Fibroblast of skin of abdomen (primary cell): ENCODE data around the gene DHRS3.

ENCODE experiments used
- DNase-seq: peaks from one replicate; pipeline ENCODE4 v3.0.0-alpha.2; 2013

The DHRS3 gene

DNA sequence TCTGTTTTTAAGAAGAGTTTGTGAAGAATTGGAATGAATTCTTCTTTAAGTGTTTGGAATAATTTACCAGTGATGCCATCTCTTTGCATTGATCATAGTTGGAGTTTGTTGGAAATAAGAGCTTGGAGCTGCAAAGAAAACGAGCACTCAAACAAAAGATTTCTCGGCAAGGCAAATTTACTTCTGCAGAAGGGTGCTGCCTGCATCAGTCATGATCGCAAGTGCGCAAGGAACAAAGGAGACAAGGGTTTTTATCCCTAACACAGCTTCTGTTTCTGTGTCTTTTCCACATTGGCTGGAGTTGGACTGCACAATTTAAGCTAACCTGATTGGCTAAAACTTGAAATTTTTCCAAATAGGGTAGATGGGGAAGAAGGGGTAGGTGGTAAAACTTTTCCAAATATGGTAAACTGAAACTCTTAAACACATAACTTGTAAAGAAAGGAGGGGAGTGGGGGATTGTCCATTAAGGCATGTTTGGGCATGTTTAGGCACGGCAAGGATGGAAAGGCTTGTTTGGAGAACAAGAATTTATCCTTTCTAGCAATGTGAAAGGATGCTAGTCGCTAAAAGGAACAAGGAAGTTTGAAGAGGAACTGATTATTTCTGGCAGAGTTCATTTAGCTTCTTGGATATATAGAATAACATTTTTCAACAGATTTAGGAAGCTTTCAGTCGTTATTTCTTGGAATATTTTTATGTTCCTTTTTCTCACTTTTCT lies 22.4 kb upstream of the DHRS3 start:
- DNase-seq: no peak

DNA sequence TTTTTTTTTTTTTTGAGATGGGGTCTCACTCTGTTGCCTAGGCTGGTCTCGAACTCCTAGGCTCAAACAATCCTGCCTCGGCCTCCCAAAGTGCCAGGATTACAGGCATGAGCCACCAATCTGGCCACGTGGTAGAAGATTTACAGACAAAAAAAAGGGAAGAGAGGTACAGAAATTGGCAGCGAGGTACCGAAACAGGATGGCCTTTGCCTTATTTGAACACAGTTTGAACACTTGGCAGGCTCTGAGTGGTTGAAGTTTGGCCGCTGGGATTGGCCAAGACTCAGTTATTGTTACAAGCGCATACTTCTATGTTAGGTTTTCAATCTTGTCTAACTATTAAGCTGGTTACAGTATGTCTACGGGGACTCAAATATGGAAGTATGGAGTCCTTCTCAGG lies 19.7 kb upstream of the DHRS3 start:
- DNase-seq: no peak

DNA sequence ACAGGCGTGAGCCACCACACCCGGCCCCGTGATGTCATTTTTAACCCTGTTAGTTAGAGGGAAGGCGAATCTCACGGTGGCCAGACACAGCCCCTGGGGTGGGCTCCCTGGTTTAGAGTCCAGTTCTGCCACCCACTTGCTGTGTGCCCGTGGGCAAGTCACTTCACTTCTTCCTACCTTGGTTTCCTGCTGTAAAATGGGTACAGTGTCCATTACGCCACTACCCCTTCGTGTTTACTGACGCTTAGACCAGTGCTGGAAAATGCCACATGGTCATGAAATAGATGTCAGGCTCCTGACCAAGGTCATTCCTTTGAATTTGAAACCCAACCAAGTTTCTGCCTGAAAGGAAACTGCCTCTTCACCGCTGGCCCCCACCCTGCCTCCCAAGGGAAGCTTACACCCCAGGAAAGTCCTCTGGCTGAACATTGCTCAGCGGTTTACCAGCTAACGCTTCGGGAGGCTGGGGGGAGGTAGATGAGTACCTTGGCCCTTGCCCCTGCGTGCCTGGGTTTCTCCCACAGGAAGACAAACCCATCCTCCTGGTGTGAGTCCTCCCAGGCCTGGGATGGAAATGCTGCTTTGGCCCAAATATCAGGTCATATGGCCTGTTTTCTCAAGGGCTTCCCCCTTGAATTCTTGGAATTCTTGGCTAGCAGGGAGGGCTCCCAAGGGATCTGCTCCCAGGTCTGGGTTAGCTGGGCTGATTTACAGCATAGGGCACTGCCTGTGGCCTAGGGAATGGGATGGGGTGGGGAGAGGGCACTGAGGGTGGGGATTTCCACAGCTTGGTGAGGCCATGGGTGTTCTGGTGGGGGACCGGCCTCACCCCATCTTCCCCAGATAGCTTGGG lies 18.3 kb upstream of the DHRS3 start:
- peak; percentile 90 for DNase-seq

DNA sequence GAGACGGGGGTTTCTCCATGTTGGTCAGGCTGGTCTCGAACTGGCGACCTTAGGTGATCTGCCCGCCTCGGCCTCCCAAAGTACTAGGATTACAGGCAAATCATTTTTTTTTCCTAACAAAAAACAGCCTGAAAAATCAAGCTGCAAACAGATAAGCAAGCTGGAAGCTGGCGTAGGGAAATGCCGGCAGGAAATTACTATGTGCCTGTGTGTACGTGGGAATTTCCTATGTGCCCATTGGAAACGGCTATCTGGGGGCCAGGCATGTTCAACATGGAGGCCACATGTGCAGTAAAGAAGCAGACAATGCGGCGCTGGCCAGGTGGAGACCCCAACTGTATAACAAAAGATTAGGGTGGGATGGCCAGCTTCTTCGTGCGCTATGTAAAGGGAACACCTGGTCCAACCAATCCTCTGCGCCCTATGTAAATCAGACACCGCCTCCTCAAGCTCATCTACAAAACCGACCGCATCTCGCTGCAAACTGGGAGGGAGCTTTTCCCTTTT lies 16.7 kb upstream of the DHRS3 start:
- DNase-seq: no peak

DNA sequence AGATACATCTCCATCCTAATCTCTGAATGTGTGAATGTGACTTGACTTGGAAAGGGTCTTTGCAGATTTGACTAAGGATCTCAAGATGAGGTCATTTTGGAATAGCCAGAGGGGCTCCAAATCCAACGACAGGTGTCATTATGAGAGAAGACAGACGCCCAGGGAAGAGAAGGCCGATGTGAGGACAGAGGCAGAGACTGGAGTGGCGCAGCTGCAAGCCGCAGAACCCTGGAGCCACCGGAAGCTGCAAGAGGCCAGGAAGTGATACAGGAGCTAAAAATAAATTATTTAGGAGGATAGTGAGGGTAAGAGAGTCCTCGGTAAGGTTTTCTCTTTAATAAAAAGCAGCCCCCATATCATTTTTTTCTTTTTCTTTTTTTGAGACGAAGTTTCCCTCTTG lies 16.1 kb upstream of the DHRS3 start:
- no peak for DNase-seq

DNA sequence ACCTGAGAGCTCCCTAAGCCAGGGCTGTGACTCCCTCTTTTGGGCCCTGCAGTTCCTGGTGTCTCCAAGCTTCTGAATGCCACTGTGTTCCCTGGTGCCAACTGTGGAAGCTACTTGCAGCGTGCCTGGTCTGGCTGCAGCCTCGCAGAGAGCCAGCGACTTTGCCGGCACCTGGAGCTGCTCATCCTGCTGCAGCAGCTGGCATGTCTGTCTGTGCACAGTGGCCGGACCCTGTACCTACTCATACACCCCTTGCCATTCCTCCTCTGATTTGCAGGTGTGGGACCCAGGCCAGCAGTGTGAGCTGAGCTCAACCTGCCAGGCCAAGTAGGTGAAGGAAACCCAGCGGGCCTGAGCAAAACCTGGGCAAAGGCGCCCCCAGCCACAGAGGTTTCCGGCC lies 13.6 kb upstream of the DHRS3 start:
- no peak for DNase-seq

DNA sequence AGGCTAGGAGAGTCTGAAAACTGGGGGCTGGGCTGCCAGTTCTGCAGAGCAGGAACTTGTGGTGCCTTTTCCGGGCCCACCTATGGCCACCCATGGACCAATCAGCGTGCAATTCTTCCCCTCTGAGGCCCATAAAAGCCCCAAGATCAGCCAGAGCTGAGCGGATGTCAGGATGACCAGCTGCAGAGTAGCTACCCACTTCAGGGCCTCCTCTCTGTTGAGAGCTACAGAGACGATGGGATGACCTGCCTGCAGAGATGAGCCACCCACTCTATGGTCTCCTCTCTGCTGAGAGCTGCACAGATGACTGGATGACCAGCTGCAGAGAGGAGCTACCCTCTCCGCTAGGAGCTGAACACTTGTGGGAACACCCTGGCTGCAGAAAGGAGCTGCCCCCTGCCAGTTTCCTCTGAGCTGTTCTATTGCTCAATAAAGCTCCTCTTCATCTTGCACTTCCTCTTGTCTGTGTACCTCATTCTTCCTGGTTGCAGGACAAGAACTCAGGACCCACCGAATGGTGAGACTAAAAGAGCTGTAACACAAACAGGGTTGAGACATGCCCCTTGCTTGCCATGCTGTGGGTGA lies 13.0 kb upstream of the DHRS3 start:
- DNase-seq: no peak

DNA sequence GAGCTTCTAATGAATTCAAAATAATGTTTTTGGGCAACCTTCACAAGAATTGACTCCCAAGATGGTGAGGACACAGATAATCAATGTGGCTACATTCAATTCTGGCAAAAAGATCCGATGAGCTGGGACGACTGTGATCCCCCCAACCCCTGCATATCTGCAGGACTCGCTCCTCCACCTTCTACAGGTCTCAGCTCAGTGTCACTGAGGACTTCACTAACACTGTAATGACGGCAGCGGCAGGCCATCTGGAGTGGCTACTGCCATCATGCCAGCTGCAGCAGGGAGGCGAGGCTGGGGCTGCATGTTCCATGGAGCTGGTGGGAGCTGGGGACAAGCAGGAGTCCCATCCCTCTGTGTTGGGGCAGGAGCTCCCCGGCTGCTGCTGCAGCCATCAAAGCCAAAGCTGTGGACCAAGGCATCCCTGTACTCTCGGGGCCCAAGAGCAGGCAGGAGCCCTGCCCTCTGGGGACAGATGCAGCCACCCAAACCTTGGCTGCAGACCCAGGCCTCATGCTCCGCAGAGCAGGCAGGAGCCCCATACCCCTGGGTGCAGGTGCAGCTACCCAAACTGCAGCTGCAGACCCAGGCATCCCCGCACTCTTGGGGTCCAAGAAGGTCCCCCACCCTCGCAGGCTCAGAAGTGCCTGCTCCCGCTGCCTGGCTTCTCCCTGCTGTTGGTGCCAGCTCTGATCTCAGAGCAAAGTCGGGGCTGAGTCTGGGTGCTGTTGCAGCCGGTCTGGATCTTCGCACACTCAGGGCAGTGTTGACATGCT lies 12.2 kb upstream of the DHRS3 start:
- no peak for DNase-seq

DNA sequence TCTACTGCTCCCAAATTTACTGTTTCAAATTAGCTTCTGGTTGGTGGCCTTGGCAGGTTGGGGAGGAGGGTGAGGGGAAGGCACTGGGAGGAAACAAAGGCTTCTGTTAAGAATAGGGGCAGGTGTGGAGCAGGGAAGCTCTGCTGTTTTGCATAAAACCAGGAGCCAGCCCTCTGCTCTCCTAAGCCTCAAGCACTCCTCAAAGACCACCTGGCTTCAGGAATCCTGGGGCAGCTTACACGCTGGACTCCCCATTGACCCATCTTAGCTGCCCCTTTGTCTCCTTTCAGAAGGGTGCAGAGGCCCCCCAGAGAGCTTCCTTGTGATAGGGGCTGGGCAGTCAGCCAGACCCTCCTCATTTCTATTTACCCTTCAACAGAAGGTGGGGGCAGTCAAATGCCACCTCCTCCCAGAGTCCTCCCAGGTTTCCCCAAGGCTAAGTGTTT lies 11.5 kb upstream of the DHRS3 start:
- DNase-seq: no peak

DNA sequence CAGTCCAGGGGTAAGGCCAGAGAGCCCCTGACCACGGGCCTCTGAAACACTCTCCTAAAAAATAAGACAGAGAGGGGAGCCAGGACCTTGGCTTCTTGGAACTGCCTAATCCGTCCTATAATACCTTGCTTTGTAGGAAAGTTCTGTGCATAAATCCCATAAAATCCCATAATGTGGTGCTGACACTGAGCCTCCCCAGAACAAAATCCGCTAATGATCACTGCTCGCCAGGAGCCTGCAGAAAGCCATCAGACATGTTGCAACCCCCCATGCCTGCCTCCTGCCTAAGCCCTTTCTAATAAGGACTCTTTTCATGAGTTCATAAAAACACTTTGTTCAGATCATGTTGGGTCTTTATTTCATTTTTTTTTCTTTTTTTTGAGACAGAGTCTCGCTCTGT lies 9.3 kb upstream of the DHRS3 start:
- DNase-seq: no peak

DNA sequence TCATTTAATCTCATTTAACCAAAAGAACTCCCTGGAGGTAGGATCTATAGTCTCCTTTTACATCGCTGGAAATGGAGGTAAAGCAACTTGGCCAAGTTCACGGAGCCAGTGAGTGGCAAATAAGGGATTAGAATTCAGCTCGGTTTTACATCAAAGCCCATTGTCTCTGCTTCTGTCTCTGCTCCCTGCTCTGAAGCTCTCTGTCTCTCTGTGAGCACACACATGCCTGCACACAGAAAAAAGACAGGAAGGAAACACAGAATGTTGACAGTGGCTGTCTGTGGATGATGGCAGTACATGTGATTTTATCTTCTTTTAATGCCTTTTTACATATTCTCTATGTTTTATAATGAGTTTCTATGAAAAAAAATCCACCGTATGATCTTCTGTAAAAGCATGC lies 8.9 kb upstream of the DHRS3 start:
- DNase-seq: no peak

DNA sequence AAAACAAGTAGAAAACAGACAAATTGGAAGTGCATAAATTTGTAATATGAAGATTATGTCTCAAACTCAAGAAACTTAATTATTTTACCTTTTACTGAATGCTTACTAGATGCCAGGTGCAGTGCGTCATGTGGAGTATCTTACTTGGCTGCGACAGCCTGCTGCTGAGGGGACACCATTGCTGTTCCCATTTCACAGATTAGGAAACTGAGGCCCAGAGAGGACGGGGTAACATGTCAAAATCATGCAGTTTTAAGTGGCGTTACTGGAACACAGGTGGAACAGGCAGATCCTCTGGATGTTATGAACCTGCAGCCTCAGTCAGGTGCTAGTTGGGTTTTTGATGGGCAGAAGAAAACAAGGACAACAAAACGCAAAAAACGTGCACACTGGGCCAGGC lies 7.3 kb upstream of the DHRS3 start:
- DNase-seq: no peak

DNA sequence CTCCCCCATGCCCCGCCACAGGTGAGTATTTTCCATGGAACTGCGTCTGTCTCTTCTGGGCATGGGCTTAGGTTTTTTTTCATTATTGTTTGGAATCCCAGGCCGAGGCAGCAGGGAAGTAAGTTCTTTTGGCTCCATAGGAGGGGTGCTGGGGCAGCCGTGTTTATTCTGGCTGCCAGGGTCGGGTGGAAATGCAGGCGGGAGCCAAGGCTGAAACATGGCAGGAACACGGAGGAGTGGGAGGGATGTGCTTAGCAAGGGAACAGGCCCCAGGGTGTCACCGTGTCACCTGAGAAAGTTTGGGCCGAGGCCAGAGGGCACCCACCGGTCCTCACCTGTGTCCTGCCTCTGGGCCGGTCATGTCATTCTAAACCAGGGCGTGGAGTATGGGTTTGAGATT lies 4.5 kb upstream of the DHRS3 start:
- no peak for DNase-seq

DNA sequence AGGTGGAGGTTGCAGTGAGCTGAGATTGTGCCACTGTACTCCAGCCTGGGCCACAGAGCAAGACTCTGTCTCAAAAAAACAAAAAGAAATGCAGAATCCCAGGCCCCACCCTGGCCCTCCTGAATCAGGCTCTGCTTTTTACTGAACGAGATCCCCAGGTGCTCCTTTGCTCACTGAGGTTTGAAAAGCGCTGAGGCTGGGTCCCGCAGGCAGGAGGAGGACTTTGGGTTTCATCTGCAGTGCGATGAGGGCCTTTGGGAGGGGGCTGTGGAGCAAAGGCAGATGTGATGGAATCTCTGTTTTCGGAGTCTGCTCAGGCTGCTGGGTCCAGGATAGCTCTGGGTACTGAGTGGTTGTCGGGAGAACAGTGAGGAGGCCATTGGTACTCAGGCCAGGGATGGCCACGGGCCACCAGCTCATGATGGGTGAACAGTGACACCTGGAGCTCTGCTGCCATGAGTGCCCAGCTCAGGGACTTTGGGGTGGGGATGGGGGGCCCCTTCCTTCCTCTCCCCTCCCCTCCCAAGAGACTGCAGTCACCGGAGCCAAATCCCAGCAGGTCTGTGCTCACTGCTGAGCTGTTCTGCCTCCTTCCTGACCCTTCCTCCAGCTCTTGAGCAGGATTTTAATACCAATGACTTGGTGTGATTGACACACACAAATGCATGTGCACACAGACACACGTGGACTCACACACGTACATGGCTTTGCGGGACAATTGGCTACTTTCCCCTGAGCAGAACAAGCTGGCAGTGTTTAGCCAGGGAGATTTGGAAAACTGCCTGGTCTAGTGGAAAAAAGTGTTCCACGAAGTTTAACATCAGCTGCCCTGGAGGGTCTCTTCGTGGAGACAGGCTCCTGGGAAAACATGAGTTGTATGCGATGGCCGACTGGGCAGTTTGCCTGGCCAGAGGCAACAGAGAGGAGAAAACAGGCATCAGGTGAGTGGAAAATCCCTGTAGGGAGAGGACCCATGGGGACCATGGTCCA lies 3.6 kb upstream of the DHRS3 start:
- DNase-seq: no peak

DNA sequence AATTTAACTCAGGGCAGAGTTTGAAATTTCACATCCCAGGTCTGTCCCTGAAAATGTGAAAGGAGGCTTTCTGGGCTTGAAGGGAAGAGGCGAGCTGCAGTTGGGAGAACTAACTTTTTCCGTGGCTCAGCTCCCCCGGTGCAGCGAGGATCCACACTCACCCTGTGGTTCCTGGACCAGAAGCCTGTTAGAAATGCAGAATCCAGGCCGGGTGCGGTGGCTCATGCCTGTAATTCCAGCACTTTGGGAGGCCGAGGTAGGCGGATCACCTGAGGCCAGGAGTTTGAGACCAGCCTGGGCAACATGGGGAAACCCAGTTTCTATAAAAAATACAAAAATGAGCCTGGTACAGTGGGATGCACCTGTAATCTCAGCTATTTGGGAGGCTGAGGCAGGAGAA lies 2.9 kb upstream of the DHRS3 start:
- no peak for DNase-seq

DNA sequence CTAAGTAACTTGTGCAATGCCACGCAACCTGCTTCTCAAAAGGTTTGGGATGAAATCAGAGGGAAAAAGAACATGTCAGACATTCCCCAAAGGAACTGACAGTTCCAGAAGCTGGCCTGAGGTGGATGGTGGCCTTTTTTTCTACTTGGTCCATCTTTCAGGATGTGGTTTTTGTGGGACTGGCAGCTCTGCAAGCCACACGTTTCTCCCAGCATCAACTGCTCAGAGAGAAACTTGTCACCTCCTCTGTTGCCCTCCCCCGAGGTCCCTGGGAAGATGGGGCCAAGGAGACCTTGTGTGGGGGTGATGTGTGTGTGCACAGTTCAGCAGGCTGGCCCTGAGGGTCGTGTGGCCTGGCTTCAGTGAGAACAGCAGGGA lies 2.5 kb upstream of the DHRS3 start:
- DNase-seq: no peak

DNA sequence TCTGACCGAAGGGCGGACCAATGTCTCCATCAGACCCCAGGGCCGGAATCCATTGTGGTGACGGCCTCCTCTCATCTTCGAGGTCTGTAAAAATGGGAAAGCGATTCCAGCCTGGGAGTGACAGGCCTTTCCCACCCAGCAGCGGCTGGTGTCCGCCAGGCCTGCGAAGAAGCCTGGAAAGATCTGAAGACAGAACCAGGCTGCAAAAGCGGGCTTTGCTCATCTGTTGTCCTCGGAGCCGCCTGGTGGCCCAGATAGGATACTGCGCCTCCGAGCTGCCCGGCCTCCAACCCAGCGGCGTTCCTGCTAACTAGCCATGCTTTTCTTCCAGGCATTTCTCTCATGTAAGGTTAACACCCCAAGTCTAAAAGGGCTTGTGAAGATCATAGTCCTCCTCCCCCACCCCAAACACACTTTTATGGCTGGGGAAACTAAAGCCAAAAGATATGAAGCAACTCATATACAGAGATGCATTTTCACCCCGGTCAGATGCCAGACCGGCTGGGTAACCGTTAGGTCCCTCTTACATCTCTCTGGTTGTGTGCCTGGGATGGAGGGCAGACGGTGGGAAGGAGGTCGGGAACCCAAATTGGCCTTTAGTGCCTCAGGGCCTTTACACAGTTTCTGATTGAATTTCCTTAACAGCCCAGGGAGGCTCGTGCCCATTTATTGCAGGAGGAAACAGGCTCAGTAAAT lies 1.9 kb upstream of the DHRS3 start:
- peak; percentile 88 for DNase-seq

DNA sequence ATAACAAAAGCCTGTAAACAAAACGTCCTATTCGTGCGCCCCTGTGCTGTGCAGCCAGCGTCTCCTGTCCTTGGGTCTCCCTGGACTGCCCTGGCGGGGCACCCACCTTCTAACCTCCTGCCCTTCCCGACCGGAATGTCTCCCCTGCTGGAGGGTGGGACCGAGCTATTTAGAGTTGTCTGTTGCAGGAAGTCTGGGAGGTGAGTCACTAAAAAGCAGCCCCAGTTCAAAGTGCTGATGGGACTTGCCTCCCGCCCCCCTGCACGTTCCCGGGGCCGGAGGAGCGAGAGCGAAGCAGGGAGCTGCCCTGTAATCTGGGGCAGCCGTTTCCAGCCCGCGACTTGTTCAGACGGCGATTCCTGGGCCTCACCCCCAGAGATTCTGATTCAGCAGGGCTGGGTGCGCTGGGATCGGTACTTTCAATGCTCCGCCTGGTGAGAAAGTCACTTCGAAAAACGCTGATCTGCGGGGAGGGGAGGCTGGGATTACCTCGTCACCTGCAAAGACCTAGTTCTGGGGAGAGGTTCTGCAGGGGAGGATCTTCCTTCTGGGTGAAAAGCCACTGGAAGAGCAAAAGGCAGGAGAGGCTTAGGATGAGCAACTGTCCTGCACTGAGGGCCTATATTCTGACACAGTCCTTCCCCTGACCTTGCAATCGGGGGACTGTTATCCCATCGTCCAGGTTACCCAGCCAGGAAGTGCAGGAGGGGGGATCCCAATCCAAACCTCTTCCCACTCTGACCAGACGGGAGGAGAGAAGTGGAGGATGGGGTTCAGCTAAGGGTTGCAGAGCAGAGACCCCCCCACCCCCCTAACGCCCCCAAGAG lies 1.2 kb upstream of the DHRS3 start:
- DNase-seq: peak; percentile 91

DNA sequence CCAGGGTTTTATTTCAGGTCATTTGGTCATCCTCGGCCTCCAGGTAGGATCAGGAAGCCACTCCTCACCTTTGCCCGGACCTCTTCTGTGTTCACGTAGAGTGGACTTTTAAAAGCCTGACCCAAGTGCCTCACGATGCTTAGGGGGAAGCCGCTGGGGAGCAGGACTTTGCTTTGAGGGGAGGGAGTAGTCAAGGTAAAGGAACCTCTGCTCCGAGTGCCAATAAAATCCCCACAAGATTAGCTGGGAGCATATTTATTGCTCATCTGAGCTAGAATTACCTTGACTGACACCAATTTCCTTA lies 603 bp upstream of the DHRS3 start:
- no peak for DNase-seq

DNA sequence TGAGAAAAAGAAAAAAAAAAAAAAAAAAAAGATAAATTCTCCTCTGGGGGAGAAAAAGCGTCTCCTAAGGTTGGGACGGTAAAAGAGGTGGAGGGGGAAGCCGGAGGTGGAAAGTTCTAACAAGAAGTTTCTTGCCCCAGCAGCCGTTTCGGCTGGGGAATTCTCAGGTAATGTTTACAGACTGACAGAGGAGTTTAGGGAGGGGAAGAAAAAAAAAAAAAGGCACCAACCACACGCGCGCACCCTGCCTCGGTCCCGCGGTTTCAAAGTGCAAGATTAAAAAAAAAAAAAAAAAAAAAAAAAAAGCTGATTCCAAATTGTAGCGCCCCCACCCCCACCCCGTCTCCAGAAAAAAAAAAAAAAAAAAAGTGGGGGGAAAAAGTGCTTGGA lies 504 bp downstream of the DHRS3 start:
- DNase-seq: no peak
